OCI-M2 (cell line): Measurements from ENCODE around the gene GANC.
"Not testable (repeated sequence)": the region's sequence is repeated elsewhere in the genome, so short reads cannot be mapped to it uniquely, and the experiment has no call there.

Source experiments
- DNase-seq: peaks from one replicate; lab custom pipeline; 2025; ENCODE audit not compliant: unreplicated experiment; lab: John Stamatoyannopoulos, UW

The GANC gene

GRCh38 chr15:42272939-42273899, at the start of gene GANC, which contains the start of gene TMEM87A:
Gene GANC, plus strand, starts transcription at chr15:42273201. Its CDS starts 1,281 bp downstream, at chr15:42274482.
Gene TMEM87A, minus strand, starts transcription at chr15:42273433. Its CDS starts 35 bp downstream, at chr15:42273398.
- DNase-seq = peak; percentile 75

DNA sequence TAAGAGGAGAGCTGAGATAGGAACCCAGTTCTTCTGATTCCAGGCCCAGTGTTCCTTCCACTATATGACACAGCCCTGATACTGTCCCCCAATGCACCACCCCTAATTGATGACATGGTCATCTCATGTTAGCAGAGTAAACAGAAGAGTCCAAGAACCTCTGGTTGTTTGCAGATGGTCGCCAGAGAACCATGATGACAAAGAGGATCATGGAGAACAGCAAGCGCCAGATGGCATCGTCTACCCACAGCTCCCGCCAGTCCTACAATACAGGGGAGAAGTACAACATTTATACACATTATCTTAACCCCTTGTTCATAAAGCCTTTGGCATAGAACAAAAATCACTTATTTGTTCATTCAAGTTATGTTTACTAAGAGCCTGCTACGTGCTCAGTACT, 46.4 kb upstream of the GANC start:
- DNase-seq = no peak

GRCh38 chr15:42228036-42228435, 45.0 kb upstream of the GANC start:
- no peak for DNase-seq

DNA sequence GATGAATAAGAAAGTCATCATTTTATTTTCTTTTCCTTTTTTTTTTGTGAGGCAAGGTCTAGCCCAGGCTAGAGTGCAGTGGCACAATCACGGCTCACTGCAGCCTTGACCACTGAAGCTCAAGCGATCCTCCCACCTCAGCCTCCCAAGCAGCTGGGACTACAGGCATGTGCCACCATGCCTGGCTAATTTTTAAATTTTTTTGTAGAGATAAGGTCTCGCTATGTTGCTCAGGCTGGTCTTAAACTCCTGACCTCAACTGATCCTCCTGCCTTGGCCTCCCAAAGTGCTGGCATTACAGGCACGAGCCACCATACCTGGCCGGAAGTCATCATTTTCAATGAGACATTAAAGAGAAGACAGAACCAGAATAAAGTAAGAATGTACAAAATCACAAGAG, 44.0 kb upstream of the GANC start:
- not testable (repeated sequence) for DNase-seq

GRCh38 chr15:42231088-42231487, 41.9 kb upstream of the GANC start:
- DNase-seq = no peak

GRCh38 chr15:42232606-42233005, 40.4 kb upstream of the GANC start:
- DNase-seq = no peak

- no peak for DNase-seq
These were observed 39.9 kb upstream of the GANC start for GRCh38 chr15:42233107-42233506.

DNA sequence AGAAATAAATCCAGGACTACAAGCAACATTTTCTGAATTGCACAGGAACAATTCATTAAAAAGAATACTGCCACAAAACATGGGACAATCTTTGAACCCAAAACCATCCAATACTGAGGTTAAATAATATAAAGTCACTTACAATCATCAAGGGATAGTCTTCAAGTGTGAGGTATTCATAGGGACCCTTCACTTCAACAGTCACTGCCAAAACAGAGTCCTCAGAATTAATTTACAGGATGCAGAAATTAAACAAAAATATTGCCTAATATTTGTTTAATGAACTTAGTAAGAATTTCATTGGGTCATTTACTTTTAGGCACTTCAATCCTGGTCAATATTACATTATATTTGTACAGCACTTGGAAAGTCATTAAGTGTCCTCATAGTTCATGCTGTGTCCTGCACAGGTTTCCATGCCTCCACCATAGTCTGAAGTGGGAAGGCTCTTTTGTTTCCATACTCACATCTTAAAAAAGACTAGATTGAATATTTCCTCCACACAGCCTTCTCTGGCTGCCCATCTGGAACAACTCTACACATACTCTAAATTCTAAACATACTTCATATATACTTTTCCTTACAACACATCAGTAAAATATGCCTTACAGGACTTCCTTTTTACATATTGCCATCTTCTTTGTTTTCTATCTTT, 33.3 kb upstream of the GANC start:
- DNase-seq = no peak

DNA sequence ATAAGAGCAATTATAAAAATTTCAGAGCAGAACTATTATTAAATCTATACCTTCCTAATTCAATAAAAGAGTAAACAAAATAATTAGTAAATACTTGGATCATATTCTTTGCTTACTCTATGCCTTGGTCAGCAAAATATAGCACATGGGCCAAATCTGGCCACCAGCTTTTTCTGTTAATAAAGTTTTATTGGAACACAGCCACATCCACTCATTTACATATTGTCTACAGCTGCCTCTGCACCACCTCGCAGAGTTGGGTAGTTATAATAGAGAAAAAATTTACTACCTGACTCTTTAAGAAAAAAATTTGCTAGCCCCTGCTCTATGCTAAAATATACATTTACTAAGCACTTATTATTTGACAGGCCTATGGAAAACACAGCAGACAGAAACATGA, 32.2 kb upstream of the GANC start:
- DNase-seq = no peak

DNA sequence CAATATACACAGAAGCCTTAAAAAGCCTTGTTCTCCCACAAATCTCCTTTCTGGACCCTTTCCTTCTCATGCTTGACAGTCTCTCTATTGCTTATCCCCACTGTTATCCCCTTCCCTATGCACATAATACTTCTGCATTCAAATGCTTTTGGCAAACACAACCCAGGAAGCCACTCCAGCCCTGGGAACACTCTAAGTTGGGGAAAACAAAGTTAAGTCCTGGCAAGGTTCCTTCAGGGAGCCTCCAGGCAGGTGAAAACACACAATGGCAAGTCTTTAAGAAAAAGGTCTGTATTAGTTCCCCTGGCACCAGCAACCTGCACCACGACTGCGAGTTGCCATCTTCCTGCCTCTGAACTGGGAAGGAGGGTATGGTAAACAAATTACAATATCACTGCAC, 19.7 kb upstream of the GANC start:
- DNase-seq = no peak

GRCh38 chr15:42264795-42265194, 8.2 kb upstream of the GANC start:
- no peak for DNase-seq

DNA sequence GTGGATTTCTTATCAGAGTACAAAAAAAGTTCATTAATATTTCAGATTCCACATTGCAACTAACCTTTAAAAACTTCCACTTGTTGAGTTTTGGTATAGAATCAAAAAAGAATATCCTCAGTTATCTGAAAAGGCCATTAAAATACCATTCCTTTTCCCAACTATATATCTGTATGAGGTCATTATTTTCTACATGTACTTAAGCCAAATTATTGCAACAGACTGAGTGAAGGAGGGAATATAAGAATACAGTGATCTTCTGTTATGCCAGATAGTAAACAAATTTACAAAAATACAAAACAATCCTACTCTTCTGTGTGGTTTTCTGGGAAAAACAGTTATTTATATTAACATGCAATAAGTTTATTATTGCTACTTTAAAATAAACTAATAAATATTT, 5.7 kb upstream of the GANC start:
- no peak for DNase-seq

DNA sequence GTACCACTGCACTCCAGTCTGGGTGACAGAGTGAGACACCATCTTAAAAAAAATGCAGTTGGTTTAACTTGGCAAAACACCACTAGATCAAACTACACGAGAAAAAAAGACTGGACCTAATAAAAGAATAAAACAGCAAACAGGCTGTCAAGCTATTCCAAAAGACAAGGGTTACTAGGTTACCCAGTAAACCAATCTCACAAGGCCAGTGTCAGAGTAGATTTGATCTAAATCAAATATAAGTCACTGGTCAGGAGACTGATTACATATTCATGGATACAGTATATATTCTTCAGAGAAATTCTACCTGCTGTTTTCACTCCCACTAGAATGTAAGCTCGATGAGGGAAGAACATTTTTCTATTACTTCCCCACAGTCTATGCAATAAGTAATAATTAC, 2.5 kb upstream of the GANC start:
- DNase-seq = no peak

DNA sequence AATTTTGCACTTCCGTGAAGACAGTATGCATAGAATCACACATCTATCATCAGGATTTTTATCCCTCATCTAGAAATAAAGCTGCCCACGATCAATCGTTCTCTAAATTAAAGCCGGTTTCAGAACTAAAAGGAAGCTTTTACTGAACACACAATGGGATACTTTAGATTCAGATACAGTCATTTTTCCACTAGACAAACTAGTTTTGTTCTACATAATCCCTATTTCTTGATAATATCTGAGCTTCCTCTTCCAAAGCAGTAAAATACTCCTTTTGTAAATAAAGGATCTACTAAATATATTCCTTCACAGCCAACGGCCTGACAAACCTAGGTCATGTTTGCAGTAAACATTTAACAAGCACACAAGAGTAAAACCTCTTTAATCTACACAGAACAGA, 2.0 kb upstream of the GANC start:
- DNase-seq = no peak

DNA sequence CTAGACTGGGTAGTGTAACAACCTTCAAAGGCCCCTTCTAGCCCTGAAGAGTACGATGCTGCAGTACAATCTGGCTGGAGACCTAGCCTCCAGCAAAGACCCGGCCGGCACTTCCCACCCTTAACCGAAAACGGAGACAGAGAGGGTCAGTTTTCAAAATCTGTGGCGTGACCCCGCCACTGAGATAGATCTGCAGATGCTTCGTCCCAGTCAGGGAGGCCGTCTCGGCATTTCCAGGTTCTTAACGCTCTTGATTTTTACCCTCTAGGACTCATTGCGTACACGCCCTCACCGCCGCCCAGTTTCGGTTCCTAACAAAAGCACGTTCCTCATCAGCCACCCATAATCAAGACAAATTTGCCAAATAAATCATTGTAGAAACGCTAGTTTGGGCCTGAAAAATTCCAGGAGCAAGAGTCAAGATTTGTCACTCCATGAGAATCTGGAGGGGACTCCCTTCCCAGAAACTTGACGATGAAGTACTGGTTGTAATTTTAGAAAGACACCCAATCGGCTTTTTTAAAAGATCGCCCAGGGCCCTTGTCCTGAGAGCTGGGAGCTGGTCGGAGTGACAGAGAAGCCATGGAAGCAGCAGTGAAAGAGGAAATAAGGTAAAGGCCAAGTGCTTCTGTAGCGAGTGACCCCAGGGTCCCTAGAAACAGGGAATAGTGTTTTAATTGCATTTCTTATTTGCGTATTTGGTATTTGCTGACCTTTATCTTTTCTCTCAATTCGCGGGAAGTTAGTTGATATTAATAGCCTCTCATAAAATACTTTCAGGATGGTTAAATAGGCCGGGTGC, 1.1 kb downstream of the GANC start:
- DNase-seq = no peak

DNA sequence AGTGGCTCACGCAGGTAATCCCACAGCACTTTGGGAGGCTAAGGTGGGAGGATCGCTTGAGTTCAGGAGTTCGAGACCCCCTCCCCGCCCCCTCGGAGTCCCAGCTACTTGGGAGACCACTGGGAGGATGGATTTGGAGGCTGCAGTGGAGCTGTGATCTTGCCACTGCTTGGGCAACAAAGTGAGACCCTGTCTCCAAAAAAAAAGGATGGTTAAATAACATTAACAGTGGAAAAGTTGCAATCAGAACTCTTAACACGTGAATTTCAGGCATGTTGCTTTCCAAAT, 1.6 kb downstream of the GANC start:
- no peak for DNase-seq

DNA sequence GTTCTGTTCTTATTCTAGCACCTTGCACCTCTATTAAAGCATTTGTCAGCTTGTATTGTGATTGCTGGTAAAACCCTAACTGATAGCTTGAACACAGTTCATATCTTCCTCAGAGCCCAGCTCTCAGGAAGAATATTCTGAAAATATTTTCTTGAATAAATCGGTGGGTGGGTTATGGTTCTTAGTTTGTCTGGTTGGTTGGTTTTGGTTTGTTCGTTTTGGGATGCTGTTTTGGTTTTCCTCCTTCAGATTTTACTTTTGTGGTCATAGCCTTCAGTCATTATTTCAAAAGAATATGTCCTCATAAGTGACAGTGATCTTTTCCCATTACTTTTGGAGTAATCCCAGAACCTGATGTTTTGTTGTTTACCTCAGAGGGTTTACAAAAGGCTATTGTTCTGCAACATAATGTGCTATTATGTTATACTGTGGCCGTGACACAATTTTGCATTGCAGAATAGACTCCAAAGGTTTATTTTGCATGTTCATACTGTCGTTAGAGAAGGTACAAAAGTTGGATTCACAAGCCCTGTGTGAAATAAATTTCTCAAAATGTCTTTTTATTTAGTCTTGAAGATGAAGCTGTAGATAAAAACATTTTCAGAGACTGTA, 2.9 kb downstream of the GANC start:
- DNase-seq = no peak

DNA sequence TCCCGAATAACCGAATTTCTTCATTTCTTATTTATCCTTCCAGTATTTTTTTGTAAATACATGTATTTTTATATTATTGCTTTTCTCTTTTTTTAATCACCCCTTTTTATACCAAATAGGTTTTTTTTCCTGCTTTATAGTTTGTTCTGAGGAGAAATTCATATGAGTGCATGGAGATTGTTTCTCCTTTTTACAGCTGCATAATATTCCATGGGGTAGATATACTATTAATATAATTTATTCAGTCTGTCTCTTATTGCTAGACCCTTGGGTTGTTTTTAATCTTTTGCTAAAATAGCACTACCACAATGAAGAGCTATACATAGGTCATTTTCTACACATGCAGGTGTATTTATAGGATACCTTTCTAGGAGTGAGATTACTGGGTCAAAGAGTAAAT, 3.8 kb downstream of the GANC start:
- DNase-seq = no peak

- no peak for DNase-seq
These were observed 6.3 kb downstream of the GANC start for GRCh38 chr15:42279234-42279723.

GRCh38 chr15:42282344-42282743, 9.3 kb downstream of the GANC start:
- DNase-seq = no peak

- no peak for DNase-seq
These were observed 9.9 kb downstream of the GANC start for GRCh38 chr15:42282926-42283325.
